Measurements from ENCODE around the gene FREM1. TPM values are rescaled to one million over a fixed set of nuclear protein-coding genes. Genes with fewer than 3 reads are reported as not detected.

FREM1 gene
- total and polyA plus RNA-seq, 7 experiments from 2014 or later = 0.24 to 0.86 TPM; not detected in 5

DNA sequence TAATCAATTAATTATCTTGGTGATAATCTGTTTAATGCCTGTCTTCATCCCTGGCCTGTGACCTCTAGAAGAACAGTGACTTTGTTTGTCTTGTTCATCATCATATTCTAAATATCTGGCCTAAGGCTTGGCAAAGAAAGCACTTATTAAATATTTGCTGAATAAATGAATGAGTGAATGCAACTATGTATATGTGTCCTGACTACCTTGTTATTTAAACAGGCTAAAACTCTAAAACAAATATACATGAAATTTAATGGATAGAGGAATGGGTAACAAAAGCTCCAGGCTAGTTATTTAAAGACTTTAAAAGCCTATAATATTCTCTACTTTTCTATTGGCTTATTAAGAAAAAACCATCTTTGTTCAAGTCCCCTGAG lies 96.0 kb downstream of the FREM1 start:
- DNase-seq (no peak), ATAC-seq (no peak)
- ChIA-PET CTCF (no interaction called here), POLR2A (no interaction called here)
- H3K4me1 Mint-ChIP-seq = peaks cover 0 to 3% (median 0%) of the 10 kb centered on the region in 7 donors
- no peaks in the 10 kb centered on the region for H3K36me3 Mint-ChIP-seq
- Histone ChIP-seq H3K36me3 (ENCODE audit: control insufficient read depth in 2 of 3, insufficient read depth in 3 of 3, low read length in 3 of 3) (no peaks in the 10 kb centered on the region), H3K27ac (ENCODE audit: low read depth, low read length) (no peak overlapping the region), H3K4me3 (ENCODE audit: low read length) (no peak overlapping the region), H3K9me3 (ENCODE audit: control insufficient read depth in 2 of 3, low read length in 3 of 3) (no peaks in the 10 kb centered on the region), H3K27me3 (ENCODE audit: control insufficient read depth in 2 of 2, insufficient read depth in 2 of 2, low read length in 2 of 2) (no peaks in the 10 kb centered on the region), H3K4me1 (ENCODE audit: control insufficient read depth in 2 of 2, insufficient read depth in 2 of 2, low read length in 2 of 2) (no peaks in the 10 kb centered on the region)
- H3K27me3 Mint-ChIP-seq = peaks cover 0 to 20% (median 14%) of the 10 kb centered on the region in 5 donors
- H3K4me3 Mint-ChIP-seq = no peak overlapping the region
- no peaks in the 10 kb centered on the region for H3K9me3 Mint-ChIP-seq
- no peak overlapping the region for H3K27ac Mint-ChIP-seq
- intact Hi-C loops (cut with micrococcal nuclease) = no loop called here

GRCh38 chr9:14813336-14814248 lies 96.6 kb downstream of the FREM1 start:
- Mint-ChIP-seq H3K27ac (no peak overlapping the region), H3K9me3 (peaks cover 0 to 6% (median 0%) of the 10 kb centered on the region in 11 donors), H3K36me3 (no peaks in the 10 kb centered on the region), H3K4me1 (peaks cover 0 to 3% (median 0%) of the 10 kb centered on the region in 7 donors), H3K27me3 (peaks cover 0 to 14% (median 13%) of the 10 kb centered on the region in 5 donors), H3K4me3 (no peak overlapping the region)
- CTCF ChIA-PET = no interaction called here
- Histone ChIP-seq H3K27ac (ENCODE audit: low read depth, low read length) (no peak overlapping the region), H3K4me1 (ENCODE audit: control insufficient read depth in 2 of 2, insufficient read depth in 2 of 2, low read length in 2 of 2) (no peaks in the 10 kb centered on the region), H3K4me3 (ENCODE audit: low read length) (no peak overlapping the region), H3K27me3 (ENCODE audit: control insufficient read depth in 2 of 2, insufficient read depth in 2 of 2, low read length in 2 of 2) (no peaks in the 10 kb centered on the region), H3K36me3 (ENCODE audit: control insufficient read depth in 2 of 3, insufficient read depth in 3 of 3, low read length in 3 of 3) (no peaks in the 10 kb centered on the region), H3K9me3 (ENCODE audit: control insufficient read depth in 2 of 3, low read length in 3 of 3) (no peaks in the 10 kb centered on the region)
- intact Hi-C loops (cut with micrococcal nuclease) = no loop called here
- ATAC-seq (no peak), DNase-seq (no peak)
- POLR2A ChIA-PET = no interaction called here

- Mint-ChIP-seq H3K4me3 (no peak overlapping the region), H3K36me3 (no peaks in the 10 kb centered on the region), H3K9me3 (peaks cover 0 to 8% (median 0%) of the 10 kb centered on the region in 11 donors), H3K27ac (no peak overlapping the region), H3K27me3 (peaks cover 0 to 13% (median 11%) of the 10 kb centered on the region in 5 donors), H3K4me1 (peaks cover 0 to 3% (median 0%) of the 10 kb centered on the region in 7 donors)
- intact Hi-C loops (cut with micrococcal nuclease) = no loop called here
- ChIA-PET CTCF (no interaction called here), POLR2A (no interaction called here)
- ATAC-seq = no peak
- no peaks in the 10 kb centered on the region for H3K9me3 ChIP-seq (ENCODE audit: control insufficient read depth in 2 of 3, low read length in 3 of 3)
- no peak overlapping the region for H3K4me3 ChIP-seq (ENCODE audit: low read length)
- H3K36me3 ChIP-seq (ENCODE audit: control insufficient read depth in 2 of 3, insufficient read depth in 3 of 3, low read length in 3 of 3) = no peaks in the 10 kb centered on the region
- H3K27me3 ChIP-seq (ENCODE audit: control insufficient read depth in 2 of 2, insufficient read depth in 2 of 2, low read length in 2 of 2) = no peaks in the 10 kb centered on the region
- H3K4me1 ChIP-seq (ENCODE audit: control insufficient read depth in 2 of 2, insufficient read depth in 2 of 2, low read length in 2 of 2) = no peaks in the 10 kb centered on the region
- H3K27ac ChIP-seq (ENCODE audit: low read depth, low read length) = no peak overlapping the region
- no peak for DNase-seq
These were observed 97.4 kb downstream of the FREM1 start for GRCh38 chr9:14812806-14813205.

GRCh38 chr9:14811844-14812243 lies 98.4 kb downstream of the FREM1 start:
- Histone ChIP-seq H3K27ac (ENCODE audit: low read depth, low read length) (no peak overlapping the region), H3K27me3 (ENCODE audit: control insufficient read depth in 2 of 2, insufficient read depth in 2 of 2, low read length in 2 of 2) (no peaks in the 10 kb centered on the region), H3K36me3 (ENCODE audit: control insufficient read depth in 2 of 3, insufficient read depth in 3 of 3, low read length in 3 of 3) (no peaks in the 10 kb centered on the region), H3K4me1 (ENCODE audit: control insufficient read depth in 2 of 2, insufficient read depth in 2 of 2, low read length in 2 of 2) (no peaks in the 10 kb centered on the region), H3K4me3 (ENCODE audit: low read length) (no peak overlapping the region), H3K9me3 (ENCODE audit: control insufficient read depth in 2 of 3, low read length in 3 of 3) (no peaks in the 10 kb centered on the region)
- ATAC-seq (no peak), DNase-seq (no peak)
- ChIA-PET POLR2A (no interaction called here), CTCF (no interaction called here)
- Mint-ChIP-seq H3K9me3 (peaks cover 0 to 8% (median 0%) of the 10 kb centered on the region in 11 donors), H3K4me3 (no peak overlapping the region), H3K4me1 (peaks cover 0 to 3% (median 0%) of the 10 kb centered on the region in 7 donors), H3K27me3 (peaks cover 0 to 13% (median 8%) of the 10 kb centered on the region in 5 donors), H3K36me3 (no peaks in the 10 kb centered on the region), H3K27ac (no peak overlapping the region)
- intact Hi-C loops (cut with micrococcal nuclease) = no loop called here

GRCh38 chr9:14806941-14807520 lies 103.2 kb downstream of the FREM1 start:
- ATAC-seq (no peak), DNase-seq (no peak)
- H3K4me1 ChIP-seq (ENCODE audit: control insufficient read depth in 2 of 2, insufficient read depth in 2 of 2, low read length in 2 of 2) = no peaks in the 10 kb centered on the region
- ChIA-PET POLR2A (no interaction called here), CTCF (no interaction called here)
- no peaks in the 10 kb centered on the region for H3K27me3 ChIP-seq (ENCODE audit: control insufficient read depth in 2 of 2, insufficient read depth in 2 of 2, low read length in 2 of 2)
- no peak overlapping the region for H3K27ac Mint-ChIP-seq
- H3K27me3 Mint-ChIP-seq = peaks cover 0 to 20% (median 11%) of the 10 kb centered on the region in 5 donors
- no peak overlapping the region for H3K4me3 ChIP-seq (ENCODE audit: low read length)
- no peak overlapping the region for H3K4me3 Mint-ChIP-seq
- intact Hi-C loops (cut with micrococcal nuclease) = no loop called here
- H3K9me3 Mint-ChIP-seq = peaks cover 0 to 8% (median 0%) of the 10 kb centered on the region in 11 donors
- H3K4me1 Mint-ChIP-seq = no peaks in the 10 kb centered on the region
- H3K9me3 ChIP-seq (ENCODE audit: control insufficient read depth in 2 of 3, low read length in 3 of 3) = no peaks in the 10 kb centered on the region
- H3K27ac ChIP-seq (ENCODE audit: low read depth, low read length) = no peak overlapping the region
- H3K36me3 ChIP-seq (ENCODE audit: control insufficient read depth in 2 of 3, insufficient read depth in 3 of 3, low read length in 3 of 3) = no peaks in the 10 kb centered on the region
- no peaks in the 10 kb centered on the region for H3K36me3 Mint-ChIP-seq

DNA sequence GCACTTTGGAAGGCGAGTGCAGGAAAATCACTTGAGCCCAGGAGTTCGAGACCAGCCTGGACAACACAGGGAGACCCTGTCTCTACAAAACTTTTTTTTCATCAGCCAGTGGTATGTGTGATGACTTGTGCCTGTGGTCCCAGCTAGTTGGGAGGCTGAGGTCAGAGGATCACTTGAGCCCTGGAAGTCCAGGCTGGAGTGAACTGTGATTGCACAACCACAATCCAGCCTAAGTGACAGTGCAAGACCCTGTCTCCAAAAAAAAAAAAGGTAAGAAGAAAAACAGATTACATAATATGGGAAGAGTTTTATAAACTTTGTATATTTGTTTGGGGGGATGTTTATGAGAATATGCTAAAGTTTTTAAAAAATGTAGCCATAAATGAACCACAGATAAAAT lies 111.2 kb downstream of the FREM1 start:
- no peaks in the 10 kb centered on the region for H3K4me1 ChIP-seq (ENCODE audit: control insufficient read depth in 2 of 2, insufficient read depth in 2 of 2, low read length in 2 of 2)
- ATAC-seq (no peak), DNase-seq (no peak)
- H3K36me3 ChIP-seq (ENCODE audit: control insufficient read depth in 2 of 3, insufficient read depth in 3 of 3, low read length in 3 of 3) = no peaks in the 10 kb centered on the region
- H3K27ac Mint-ChIP-seq = no peak overlapping the region
- H3K4me3 Mint-ChIP-seq = no peak overlapping the region
- ChIA-PET POLR2A (no interaction called here), CTCF (no interaction called here)
- intact Hi-C loops (cut with micrococcal nuclease) = no loop called here
- no peaks in the 10 kb centered on the region for H3K36me3 Mint-ChIP-seq
- no peak overlapping the region for H3K27ac ChIP-seq (ENCODE audit: low read depth, low read length)
- no peak overlapping the region for H3K4me3 ChIP-seq (ENCODE audit: low read length)
- no peaks in the 10 kb centered on the region for H3K9me3 ChIP-seq (ENCODE audit: control insufficient read depth in 2 of 3, low read length in 3 of 3)
- H3K9me3 Mint-ChIP-seq = peaks cover 0 to 3% (median 0%) of the 10 kb centered on the region in 11 donors
- no peaks in the 10 kb centered on the region for H3K27me3 ChIP-seq (ENCODE audit: control insufficient read depth in 2 of 2, insufficient read depth in 2 of 2, low read length in 2 of 2)
- no peaks in the 10 kb centered on the region for H3K4me1 Mint-ChIP-seq
- peaks cover 2 to 12% (median 9%) of the 10 kb centered on the region in 5 donors for H3K27me3 Mint-ChIP-seq
